Right hindlimb (tissue), 1 donor: ENCODE data around the gene SKP2.
"Not testable (repeated sequence)": the region's sequence is repeated elsewhere in the genome, so short reads cannot be mapped to it uniquely, and the experiment has no call there.

ENCODE experiments used
- DNase-seq: peaks from one replicate; pipeline ENCODE4 v3.0.0-alpha.2; 2018

SKP2 gene

GRCh38 chr5:36151434-36152323 lies at the start of gene SKP2, which contains the start of gene LMBRD2:
Gene SKP2 (plus strand): TSS chr5:36152111. CDS start chr5:36152263, 152 bp downstream.
Gene LMBRD2 (minus strand): TSS chr5:36151887. CDS start chr5:36143349, 8,538 bp downstream.
- DNase-seq, result peak; percentile 99

- DNase-seq, result no peak
Measured at GRCh38 chr5:36105819-36106218, 46.1 kb upstream of the SKP2 start.

GRCh38 chr5:36108758-36109460 lies 43.0 kb upstream of the SKP2 start:
- DNase-seq, result no peak

GRCh38 chr5:36111238-36111637 lies 40.7 kb upstream of the SKP2 start:
- DNase-seq, result no peak

GRCh38 chr5:36125868-36126267 lies 26.0 kb upstream of the SKP2 start:
- DNase-seq, result no peak

GRCh38 chr5:36128795-36129194 lies 23.1 kb upstream of the SKP2 start:
- no peak for DNase-seq

GRCh38 chr5:36129666-36130065 lies 22.2 kb upstream of the SKP2 start:
- DNase-seq, result not testable (repeated sequence)

- not testable (repeated sequence) for DNase-seq
Measured at GRCh38 chr5:36133009-36133408, 18.9 kb upstream of the SKP2 start.

- DNase-seq, result no peak
Measured at GRCh38 chr5:36135988-36136387, 15.9 kb upstream of the SKP2 start.

GRCh38 chr5:36136581-36136980 lies 15.3 kb upstream of the SKP2 start:
- DNase-seq, result no peak

- DNase-seq, result no peak
Measured at GRCh38 chr5:36138900-36139683, 12.8 kb upstream of the SKP2 start.

GRCh38 chr5:36145311-36145710 lies 6.6 kb upstream of the SKP2 start:
- DNase-seq, result no peak

- no peak for DNase-seq
Measured at GRCh38 chr5:36146390-36146789, 5.5 kb upstream of the SKP2 start.

- no peak for DNase-seq
Measured at GRCh38 chr5:36147681-36148080, 4.2 kb upstream of the SKP2 start.

- peak; percentile 59 for DNase-seq
Measured at GRCh38 chr5:36150676-36151433, 1.1 kb upstream of the SKP2 start.

- DNase-seq, result no peak
Measured at GRCh38 chr5:36152324-36153297, 700 bp downstream of the SKP2 start.

- DNase-seq, result no peak
Measured at GRCh38 chr5:36153298-36153677, 1.4 kb downstream of the SKP2 start.

GRCh38 chr5:36153726-36154125 lies 1.8 kb downstream of the SKP2 start:
- DNase-seq, result no peak

GRCh38 chr5:36155291-36155690 lies 3.4 kb downstream of the SKP2 start:
- DNase-seq, result no peak

- peak; percentile 80 for DNase-seq
Measured at GRCh38 chr5:36156121-36156601, 4.2 kb downstream of the SKP2 start.

GRCh38 chr5:36156619-36157018 lies 4.7 kb downstream of the SKP2 start:
- DNase-seq, result no peak
